ENCODE data around the gene UQCC2. TPM values are rescaled to one million over a fixed set of nuclear protein-coding genes. Genes with fewer than 3 reads are reported as not detected.

UQCC2 gene
- total and polyA plus RNA-seq, 2 donors (not counting 1 experiment from before 2014, with no cell fraction given), result 13.2 to 16.6 TPM

GRCh38 chr6:33683576-33684427 is 27.7 kb downstream of the UQCC2 start:
- TF ChIP-seq EZH2 (IDR thresholded peaks at IDR 0.05; ENCODE audit: borderline replicate concordance, insufficient read depth, low read depth, low read length, poor library complexity, severe bottlenecking), result no peak
- TF ChIP-seq, protein P1, sequence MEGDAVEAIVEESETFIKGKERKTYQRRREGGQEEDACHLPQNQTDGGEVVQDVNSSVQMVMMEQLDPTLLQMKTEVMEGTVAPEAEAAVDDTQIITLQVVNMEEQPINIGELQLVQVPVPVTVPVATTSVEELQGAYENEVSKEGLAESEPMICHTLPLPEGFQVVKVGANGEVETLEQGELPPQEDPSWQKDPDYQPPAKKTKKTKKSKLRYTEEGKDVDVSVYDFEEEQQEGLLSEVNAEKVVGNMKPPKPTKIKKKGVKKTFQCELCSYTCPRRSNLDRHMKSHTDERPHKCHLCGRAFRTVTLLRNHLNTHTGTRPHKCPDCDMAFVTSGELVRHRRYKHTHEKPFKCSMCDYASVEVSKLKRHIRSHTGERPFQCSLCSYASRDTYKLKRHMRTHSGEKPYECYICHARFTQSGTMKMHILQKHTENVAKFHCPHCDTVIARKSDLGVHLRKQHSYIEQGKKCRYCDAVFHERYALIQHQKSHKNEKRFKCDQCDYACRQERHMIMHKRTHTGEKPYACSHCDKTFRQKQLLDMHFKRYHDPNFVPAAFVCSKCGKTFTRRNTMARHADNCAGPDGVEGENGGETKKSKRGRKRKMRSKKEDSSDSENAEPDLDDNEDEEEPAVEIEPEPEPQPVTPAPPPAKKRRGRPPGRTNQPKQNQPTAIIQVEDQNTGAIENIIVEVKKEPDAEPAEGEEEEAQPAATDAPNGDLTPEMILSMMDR (IDR thresholded peaks at IDR 0.05), result no peak
- intact Hi-C loops (cut with micrococcal nuclease), result no loop called here
- Histone ChIP-seq H2AFZ (ENCODE audit: insufficient read depth, low read depth, low read length, poor library complexity, severe bottlenecking) (no peak overlapping the region), H3K79me2 (ENCODE audit: control insufficient read depth, insufficient read depth, low read length) (no peaks in the 10 kb centered on the region), H3K27me3 (replicated peaks in 1 of 4; ENCODE audit: control extremely low read depth in 1 of 4, control insufficient read depth in 3 of 4, insufficient read depth in 4 of 4, low read length in 3 of 4) (no peaks in the 10 kb centered on the region), H3K9me3 (ENCODE audit: control extremely low read depth in 1 of 3, control insufficient read depth in 2 of 3, insufficient read depth in 1 of 3, low read length in 2 of 3) (no peaks in the 10 kb centered on the region), H3K27ac (ENCODE audit: low read length in 2 of 2) (no peak overlapping the region), H4K20me1 (ENCODE audit: control insufficient read depth, insufficient read depth, low read length, poor library complexity, severe bottlenecking) (no peaks in the 10 kb centered on the region), H3K4me2 (replicated peaks; ENCODE audit: low read depth, low read length, poor library complexity, severe bottlenecking) (no peak overlapping the region), H3K4me1 (ENCODE audit: control insufficient read depth in 2 of 2, insufficient read depth in 2 of 2, low read length in 2 of 2) (peaks cover 0 to 4% of the 10 kb centered on the region in 2 donors), H3K9ac (ENCODE audit: low read length) (no peak overlapping the region), H3K4me3 (ENCODE audit: control extremely low read depth in 1 of 5, extremely low read depth in 1 of 5, insufficient read depth in 1 of 5, low read depth in 2 of 5, low read length in 4 of 5) (no peak overlapping the region), H3K36me3 (replicated peaks in 1 of 2; ENCODE audit: control extremely low read depth in 1 of 2, control insufficient read depth in 1 of 2, extremely low read depth in 1 of 2, insufficient read depth in 2 of 2, low read length in 1 of 2) (peaks cover 0 to 86% of the 10 kb centered on the region in 2 experiments)
- ATAC-seq (ENCODE audit: low read depth) (no peak), DNase-seq (no peak)
- CTCF ChIA-PET, result interaction anchor here (1.0 to 1.7 kb wide), 2 partner anchors 13 to 17 kb away, joined by 3 to 10 read pairs; no protein-coding TSS in a partner anchor
- peaks cover 4% of the 10 kb centered on the region for H3K4me1 Mint-ChIP-seq
- no peak overlapping the region for H3K4me3 Mint-ChIP-seq
- H3K27me3 Mint-ChIP-seq, result no peaks in the 10 kb centered on the region
- POLR2A ChIA-PET, result no interaction called here
- H3K9me3 Mint-ChIP-seq (ENCODE audit: insufficient read depth), result no peaks in the 10 kb centered on the region
- 95% methylated on average over 19 of the region's 19 CpGs for WGBS (ENCODE audit: insufficient coverage)
- H3K27ac Mint-ChIP-seq, result no peak overlapping the region

DNA sequence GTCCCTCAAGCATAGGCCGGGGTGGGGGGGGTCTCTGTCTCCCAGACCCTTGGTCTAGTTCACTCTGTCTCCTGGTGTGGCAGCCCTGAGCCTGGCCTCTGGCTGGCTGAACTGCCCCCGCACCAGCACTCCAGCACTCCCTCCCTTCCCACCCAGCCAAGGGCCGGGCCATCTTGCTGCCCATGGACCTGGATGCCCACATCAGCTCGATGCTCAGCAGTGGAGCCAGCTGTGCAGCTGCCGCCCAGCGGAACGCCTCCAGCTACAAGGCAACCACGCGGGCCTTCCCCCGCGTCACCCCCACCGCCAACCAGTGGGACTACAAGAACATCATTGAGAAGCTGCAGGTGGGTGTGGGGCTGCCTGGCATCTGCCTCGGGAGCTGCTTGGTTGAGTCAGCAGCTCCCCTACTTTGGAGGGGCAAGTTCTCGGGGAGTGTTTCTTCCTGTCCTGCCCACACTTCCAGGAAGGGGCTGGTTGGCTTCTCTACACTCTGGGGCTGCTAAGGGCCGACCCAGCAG is 28.4 kb downstream of the UQCC2 start:
- H3K79me2 ChIP-seq (ENCODE audit: control insufficient read depth, insufficient read depth, low read length), result no peaks in the 10 kb centered on the region
- no peak overlapping the region for H3K9ac ChIP-seq (ENCODE audit: low read length)
- no peaks in the 10 kb centered on the region for H3K27me3 ChIP-seq (replicated peaks in 1 of 4; ENCODE audit: control extremely low read depth in 1 of 4, control insufficient read depth in 3 of 4, insufficient read depth in 4 of 4, low read length in 3 of 4)
- 90% methylated on average over 14 of the region's 15 CpGs for WGBS (ENCODE audit: insufficient coverage)
- H3K27ac Mint-ChIP-seq, result no peak overlapping the region
- H2AFZ ChIP-seq (ENCODE audit: insufficient read depth, low read depth, low read length, poor library complexity, severe bottlenecking), result no peak overlapping the region
- ATAC-seq (ENCODE audit: low read depth) (no peak), DNase-seq (no peak)
- CTCF ChIA-PET, result interaction anchor here (1.0 to 1.7 kb wide), 2 partner anchors 14 to 17 kb away, joined by 3 to 10 read pairs; no protein-coding TSS in a partner anchor
- no peaks in the 10 kb centered on the region for H4K20me1 ChIP-seq (ENCODE audit: control insufficient read depth, insufficient read depth, low read length, poor library complexity, severe bottlenecking)
- no peak overlapping the region for H3K27ac ChIP-seq (ENCODE audit: low read length in 2 of 2)
- H3K27me3 Mint-ChIP-seq, result no peaks in the 10 kb centered on the region
- no peaks in the 10 kb centered on the region for H3K9me3 Mint-ChIP-seq (ENCODE audit: insufficient read depth)
- H3K4me1 ChIP-seq (ENCODE audit: control insufficient read depth in 2 of 2, insufficient read depth in 2 of 2, low read length in 2 of 2), result peaks cover 0 to 8% of the 10 kb centered on the region in 2 donors
- peaks cover 8% of the 10 kb centered on the region for H3K4me1 Mint-ChIP-seq
- no peak overlapping the region for H3K4me3 Mint-ChIP-seq
- peaks cover 0 to 87% of the 10 kb centered on the region in 2 experiments for H3K36me3 ChIP-seq (replicated peaks in 1 of 2; ENCODE audit: control extremely low read depth in 1 of 2, control insufficient read depth in 1 of 2, extremely low read depth in 1 of 2, insufficient read depth in 2 of 2, low read length in 1 of 2)
- TF ChIP-seq EZH2 (IDR thresholded peaks at IDR 0.05; ENCODE audit: borderline replicate concordance, insufficient read depth, low read depth, low read length, poor library complexity, severe bottlenecking), result no peak
- TF ChIP-seq, protein P1 (IDR thresholded peaks at IDR 0.05), result no peak
- intact Hi-C loops (cut with micrococcal nuclease), result no loop called here
- POLR2A ChIA-PET, result interaction anchor here (0.7 kb wide), 1 partner anchor 18 kb away, joined by 5 read pairs; no protein-coding TSS in a partner anchor
- H3K4me3 ChIP-seq (ENCODE audit: control extremely low read depth in 1 of 5, extremely low read depth in 1 of 5, insufficient read depth in 1 of 5, low read depth in 2 of 5, low read length in 4 of 5), result no peak overlapping the region
- H3K4me2 ChIP-seq (replicated peaks; ENCODE audit: low read depth, low read length, poor library complexity, severe bottlenecking), result no peak overlapping the region
- no peaks in the 10 kb centered on the region for H3K9me3 ChIP-seq (ENCODE audit: control extremely low read depth in 1 of 3, control insufficient read depth in 2 of 3, insufficient read depth in 1 of 3, low read length in 2 of 3)

Data from B cell (primary cell).